Superior temporal gyrus (tissue), 1 donor: ENCODE data around the gene CDK10.
"Not testable (repeated sequence)": the region's sequence is repeated elsewhere in the genome, so short reads cannot be mapped to it uniquely, and the experiment has no call there.

Experiments used
- DNase-seq: peaks from one replicate; pipeline ENCODE4 v3.0.0-alpha.2; 2016; ENCODE audit errors: extremely low spot score

The CDK10 gene

DNA sequence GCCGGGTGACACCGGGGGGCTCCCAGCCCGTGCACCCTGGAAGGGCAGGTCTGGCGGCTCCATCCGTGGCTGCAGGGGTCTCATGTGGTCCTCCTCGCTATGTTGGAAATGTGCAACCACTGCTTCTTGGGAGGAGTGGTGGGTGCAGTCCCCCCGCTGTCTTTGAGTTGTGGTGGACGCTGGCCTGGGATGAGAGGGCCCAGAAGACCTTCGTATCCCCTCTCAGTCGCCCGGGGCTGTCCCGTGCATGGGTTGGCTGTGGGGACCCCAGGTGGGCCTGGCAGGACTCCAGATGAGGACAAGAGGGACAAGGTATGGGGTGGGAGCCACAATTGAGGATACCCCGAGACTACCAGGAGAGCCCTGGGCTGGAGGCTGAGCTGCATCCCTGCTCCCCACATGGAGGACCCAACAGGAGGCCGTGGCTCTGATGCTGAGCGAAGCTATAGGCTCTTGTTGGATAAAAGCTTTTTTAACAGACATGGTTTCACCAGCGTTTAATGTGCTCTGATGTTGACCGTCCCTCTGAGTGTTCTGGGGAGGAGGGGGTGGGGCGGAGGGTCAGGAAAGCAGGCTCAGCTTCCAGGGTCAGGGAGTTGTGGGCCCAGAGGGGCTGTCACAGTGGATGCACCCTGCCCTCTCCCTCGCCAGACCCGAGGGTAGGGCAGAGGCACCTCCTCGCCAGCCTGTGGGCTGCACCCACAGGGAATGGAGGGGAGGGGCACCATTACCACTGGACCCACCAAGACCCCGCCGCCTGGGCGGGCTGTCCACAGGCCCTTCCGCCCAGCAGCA lies 9.6 kb downstream of the CDK10 start:
- no peak for DNase-seq

GRCh38 chr16:89696670-89697128 lies 10.2 kb downstream of the CDK10 start:
- DNase-seq: no peak

DNA sequence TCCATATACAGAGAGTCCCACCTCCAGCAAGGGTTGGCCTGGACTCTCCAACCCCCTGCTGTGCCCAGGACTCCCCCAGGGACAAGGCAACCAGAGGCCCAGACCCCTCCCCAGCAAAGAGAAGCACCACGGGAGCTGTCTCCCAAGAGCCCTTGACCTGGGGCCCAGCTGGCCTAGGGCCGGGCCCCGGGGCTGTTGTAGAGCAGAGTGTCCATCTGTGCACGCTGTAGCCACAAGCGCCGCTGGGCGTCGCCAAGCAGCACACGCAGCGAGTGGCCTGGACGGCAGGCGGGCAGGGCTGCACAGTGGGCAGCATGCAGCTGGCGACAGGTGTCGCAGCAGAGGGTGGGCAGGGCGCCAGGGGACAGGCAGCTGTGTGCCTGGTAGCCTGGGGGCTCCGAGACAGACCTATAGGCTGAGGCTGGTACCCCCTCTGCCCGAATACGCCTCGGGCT lies 10.7 kb downstream of the CDK10 start:
- DNase-seq: no peak

DNA sequence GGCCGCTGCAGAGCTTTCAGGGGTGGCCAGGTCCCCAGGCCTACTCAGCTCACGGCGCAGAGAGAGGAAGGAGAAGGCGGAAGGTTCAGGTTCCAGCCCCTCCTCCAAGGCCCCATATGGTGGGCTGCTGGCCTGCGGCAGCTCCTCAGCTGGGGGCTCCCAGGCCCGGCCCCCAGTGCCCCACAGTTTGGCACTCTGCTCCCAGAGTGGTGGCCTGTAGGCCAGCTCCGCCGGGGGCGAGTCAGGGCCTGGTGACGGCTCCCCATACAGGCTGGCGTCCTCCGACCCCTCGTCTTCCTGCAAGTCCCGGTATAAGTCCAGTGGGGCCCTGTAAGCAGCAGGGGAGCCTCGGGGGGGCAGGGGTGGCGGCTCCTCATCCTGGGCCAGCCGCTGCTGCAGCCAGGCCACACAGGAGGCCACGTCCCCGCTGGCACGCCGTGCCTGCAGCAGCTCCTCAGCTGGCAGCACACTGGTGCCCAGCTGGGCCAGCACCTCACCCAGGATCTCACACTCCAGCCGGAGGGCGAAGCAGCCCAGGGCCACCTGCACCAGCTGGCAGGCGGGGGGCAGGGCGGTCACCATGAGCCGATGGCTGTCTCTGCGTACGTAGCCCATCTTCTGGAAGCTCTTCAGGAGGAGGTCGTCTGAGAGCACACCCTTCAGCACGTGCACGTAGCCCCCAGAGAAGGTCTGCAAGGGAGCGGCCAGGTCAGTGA lies 11.3 kb downstream of the CDK10 start:
- no peak for DNase-seq

DNA sequence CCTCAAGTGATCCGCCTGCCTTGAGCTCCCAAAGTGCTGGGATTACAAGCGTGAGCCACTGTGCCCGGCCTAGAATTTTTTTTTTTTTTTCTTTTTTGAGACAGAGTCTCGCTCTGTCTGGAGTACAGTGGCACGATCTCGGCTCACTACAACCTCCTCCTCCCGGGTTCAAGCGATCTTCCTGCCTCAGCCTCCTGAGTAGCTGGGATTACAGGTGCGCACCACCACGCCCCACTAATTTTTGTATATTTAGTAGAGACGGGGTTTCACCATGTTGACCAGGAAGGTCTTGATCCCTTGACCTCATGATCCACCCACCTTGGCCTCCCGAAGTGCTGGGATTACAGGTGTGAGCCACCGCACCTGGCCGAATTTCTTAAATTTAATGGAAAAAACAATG lies 12.2 kb downstream of the CDK10 start:
- not testable (repeated sequence) for DNase-seq

DNA sequence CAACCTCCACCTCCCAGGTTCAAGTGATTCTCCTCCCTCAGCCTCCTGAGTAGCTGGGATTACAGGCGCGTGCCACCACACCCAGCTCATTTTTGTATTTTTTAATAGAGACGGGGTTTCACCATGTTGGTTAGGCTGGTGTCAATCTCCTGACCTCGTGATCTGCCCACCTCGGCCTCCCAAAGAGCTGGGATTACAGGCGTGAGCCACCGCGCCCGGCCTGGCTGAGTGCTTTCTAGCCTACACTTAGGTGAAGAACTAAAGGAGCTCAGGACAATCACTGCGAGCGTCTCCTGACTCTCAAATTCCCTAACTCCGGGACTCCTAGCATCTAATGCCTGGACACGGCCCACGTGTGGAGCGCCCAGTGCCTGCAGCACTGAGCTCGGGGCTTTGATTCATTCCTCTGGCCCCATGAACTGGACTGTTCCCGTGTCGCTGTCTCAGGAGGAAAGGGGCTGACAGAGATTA lies 13.2 kb downstream of the CDK10 start:
- not testable (repeated sequence) for DNase-seq

- DNase-seq: peak; percentile 99
These were observed 13.7 kb downstream of the CDK10 start for GRCh38 chr16:89700100-89700648.

- no peak for DNase-seq
These were observed 14.3 kb downstream of the CDK10 start for GRCh38 chr16:89700649-89701424.

GRCh38 chr16:89701425-89702406 lies 15.2 kb downstream of the CDK10 start, which contains the start of gene SPATA2L:
Gene SPATA2L (minus strand): TSS chr16:89701705. CDS start chr16:89701232, 473 bp downstream.
- DNase-seq: peak; percentile 66

DNA sequence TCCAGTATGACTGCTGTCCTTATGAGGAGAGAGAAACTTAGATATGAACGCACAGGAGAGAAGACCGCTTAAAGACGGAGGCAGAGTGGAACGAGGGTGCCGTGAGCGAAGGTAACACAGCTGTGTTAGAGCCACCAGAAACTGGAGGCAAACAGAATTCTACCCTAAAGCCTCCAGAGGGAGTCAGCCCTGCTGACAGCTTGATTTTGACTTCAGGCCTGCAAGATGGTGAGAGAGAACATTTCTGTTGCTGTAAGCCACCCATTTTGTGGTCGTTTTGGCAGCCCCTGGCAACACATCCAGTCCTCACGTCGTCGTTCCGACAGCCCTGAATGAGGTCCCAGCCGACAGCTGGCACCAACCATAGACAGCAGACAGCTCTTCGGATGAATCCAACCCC lies 17.8 kb downstream of the CDK10 start:
- no peak for DNase-seq

GRCh38 chr16:89705006-89705405 lies 18.5 kb downstream of the CDK10 start:
- DNase-seq: no peak

DNA sequence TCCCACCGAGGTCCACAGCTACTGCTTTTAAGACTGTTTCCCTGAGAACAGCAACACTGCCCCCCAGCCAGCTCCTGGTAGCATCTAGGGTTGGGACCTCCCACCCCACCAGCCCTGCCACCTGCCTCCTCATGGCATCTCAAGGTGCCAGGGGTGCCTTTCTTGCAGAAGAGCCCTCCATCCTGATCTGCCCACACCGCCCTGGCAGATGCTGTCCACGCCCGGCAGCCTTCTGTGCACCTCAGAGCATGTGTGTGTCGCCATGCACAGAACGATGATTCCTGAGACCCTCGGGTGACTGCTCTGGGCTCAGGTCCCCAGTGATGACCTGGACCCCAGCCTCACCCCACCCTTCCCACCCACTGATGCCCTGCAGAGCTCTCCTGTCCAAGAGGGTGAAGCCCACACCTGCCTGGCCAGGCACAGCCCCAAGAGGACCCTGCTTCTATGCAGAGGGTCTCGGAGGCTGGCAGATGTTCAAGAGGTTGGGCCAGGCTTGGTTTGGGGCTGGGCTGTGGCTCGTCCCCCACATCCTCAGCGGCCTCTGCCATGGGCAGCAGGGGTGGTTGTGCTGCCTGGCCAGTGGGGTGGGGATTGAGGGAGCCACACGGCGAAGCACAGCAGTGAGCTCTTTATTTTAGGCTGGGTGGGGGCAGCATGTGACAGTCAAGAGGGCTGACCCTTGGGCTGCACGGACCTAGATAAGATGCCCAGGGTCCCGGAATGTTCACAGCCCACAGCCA lies 20.2 kb downstream of the CDK10 start:
- no peak for DNase-seq

GRCh38 chr16:89707695-89708094 lies 21.2 kb downstream of the CDK10 start:
- no peak for DNase-seq

DNA sequence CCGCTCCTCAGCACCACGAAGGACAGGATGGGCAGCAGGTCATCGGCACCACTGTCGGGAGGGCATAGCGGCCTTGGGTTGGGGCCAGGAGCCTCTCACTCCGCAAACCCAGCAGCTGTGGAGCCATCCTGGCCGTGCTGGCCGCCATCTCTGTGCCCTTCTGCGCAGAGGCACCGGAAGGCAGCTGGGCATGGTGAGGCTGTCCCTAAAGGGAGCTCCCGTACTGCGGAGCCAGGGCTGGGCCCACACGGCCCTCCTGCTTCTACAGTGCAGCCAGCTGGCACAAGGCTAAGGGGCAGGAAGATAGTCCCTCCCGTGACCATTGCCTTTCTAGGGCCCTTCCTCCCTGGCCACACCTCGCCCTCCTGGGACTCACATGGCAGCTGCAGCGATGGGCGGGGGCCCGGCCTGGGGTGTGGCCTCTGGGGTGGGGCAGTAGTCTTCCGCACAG lies 22.0 kb downstream of the CDK10 start:
- DNase-seq: no peak

- no peak for DNase-seq
These were observed 22.7 kb downstream of the CDK10 start for GRCh38 chr16:89709166-89709565.

- no peak for DNase-seq
These were observed 23.4 kb downstream of the CDK10 start for GRCh38 chr16:89709716-89710432.

DNA sequence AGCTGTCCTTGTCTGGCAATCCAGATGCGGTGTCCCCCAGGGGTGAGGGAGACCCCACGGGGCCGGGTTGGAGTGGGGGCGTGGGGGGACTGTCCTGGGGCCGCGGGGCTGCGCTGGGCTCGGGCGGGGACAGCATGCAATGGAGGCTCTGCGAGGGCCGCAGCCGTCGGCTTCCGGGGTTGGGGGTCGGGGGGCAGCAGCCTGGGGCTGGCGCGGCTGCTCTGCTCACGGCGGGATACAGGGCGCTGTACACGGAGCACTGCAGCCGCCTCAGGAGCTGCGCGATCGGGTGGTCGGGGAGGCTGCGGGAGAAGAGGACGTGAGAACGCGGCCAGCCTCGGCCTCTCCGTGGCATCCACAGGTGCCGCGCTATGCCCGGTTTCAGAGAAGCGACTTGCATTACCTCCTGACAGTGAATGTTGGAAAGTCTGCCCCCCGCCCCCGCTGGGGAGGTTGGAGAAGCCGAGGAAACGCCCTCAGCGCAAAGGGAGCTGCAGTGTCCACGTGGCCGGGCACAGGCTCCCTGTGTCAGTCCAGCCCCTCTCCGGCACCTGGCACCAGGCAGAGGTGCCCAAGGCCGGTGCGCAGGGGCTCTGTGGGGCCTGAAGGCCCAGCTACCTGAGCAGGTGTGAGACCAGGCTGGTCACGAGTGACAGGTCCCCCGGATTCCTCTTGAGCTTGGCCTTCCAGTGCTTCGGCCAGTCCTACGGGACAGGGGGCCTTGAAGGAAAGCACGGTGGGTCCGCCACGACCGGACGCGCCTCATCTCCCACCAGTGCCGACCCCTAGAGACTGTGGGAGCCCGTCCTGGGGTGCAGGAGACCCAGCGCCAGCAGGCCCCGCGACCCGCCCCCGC lies 24.4 kb downstream of the CDK10 start:
- DNase-seq: no peak
